Panc1 (cell line): ENCODE measurements around the gene LPP.

Source experiments
- POLR2AphosphoS5 ChIP-seq: IDR thresholded peaks from 2 replicates; pipeline ENCODE4 v1.6.1; 2012; ENCODE audit warnings: mild to moderate bottlenecking, low read depth, low read length, moderate library complexity
- SIN3A ChIP-seq: IDR thresholded peaks from 2 replicates; pipeline ENCODE4 v1.6.1; 2012; ENCODE audit warnings: low read depth, mild to moderate bottlenecking, low read length, moderate library complexity, borderline replicate concordance; ENCODE audit not compliant: insufficient read depth
- TCF7L2 ChIP-seq: IDR thresholded peaks from 2 replicates; pipeline ENCODE4 v1.6.1; 2011; ENCODE audit warnings: mild to moderate bottlenecking, low read depth, low read length, inconsistent platforms
- TF ChIP-seq, protein P1 (sequence below): fragments of 450-650 bp; IDR thresholded peaks from 2 replicates; pipeline ENCODE4 v1.5.1; 2017; ENCODE audit warnings: mild to moderate bottlenecking
- TF ChIP-seq, protein P2 (sequence below), 2 experiments: IDR thresholded peaks; 2 replicates each; pipeline ENCODE4 v1.6.1; 2011 to 2012; ENCODE audit warnings: low read depth in 2 of 2, control low read depth in 1 of 2, low read length in 1 of 2, mild to moderate bottlenecking in 1 of 2, moderate library complexity in 1 of 2; ENCODE audit not compliant: insufficient read depth in 1 of 2

DNA sequence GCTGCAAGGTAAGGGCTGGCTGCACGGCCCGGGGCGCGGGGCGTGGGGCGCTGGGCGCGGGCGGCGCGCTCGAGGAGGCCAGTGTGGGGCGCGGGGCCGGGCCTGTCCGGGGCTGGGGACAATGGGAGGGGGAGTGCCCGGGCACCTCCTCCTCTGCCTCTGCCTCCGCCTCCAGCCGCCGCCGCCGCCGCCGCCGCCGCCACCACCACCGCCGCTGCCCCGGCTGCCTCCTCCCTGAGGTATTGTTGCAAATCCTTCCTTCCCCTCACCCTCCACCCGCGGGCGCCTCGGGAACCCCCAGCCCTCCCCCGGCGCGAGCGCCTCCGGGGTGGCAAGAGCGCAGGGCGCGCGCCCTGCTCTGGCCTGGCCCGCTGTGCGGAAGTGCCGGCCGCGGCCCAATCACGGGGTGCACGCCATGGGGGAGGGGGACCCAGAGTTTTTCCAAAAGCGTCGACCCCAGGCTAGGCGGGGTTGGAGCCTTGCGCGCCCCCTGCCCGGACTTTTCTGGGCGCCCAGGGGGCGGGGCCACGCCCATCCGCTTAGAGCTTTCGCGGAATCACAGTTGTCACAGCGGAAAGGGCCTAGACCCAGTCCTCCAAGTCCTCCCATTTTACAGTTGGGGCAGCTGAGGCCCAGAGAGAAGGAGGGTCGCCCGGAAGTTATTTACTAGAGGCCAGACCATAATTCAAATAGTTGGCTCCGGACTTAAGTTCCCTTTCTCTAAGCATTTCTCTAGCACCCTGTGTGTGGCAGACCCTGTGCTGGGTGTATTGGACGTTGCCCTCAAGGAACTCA lies at the start of gene LPP:
- TF ChIP-seq, protein P1, sequence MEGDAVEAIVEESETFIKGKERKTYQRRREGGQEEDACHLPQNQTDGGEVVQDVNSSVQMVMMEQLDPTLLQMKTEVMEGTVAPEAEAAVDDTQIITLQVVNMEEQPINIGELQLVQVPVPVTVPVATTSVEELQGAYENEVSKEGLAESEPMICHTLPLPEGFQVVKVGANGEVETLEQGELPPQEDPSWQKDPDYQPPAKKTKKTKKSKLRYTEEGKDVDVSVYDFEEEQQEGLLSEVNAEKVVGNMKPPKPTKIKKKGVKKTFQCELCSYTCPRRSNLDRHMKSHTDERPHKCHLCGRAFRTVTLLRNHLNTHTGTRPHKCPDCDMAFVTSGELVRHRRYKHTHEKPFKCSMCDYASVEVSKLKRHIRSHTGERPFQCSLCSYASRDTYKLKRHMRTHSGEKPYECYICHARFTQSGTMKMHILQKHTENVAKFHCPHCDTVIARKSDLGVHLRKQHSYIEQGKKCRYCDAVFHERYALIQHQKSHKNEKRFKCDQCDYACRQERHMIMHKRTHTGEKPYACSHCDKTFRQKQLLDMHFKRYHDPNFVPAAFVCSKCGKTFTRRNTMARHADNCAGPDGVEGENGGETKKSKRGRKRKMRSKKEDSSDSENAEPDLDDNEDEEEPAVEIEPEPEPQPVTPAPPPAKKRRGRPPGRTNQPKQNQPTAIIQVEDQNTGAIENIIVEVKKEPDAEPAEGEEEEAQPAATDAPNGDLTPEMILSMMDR = no peak; the same call in 1 of the 2 replicates
- no peak; the same call in 1 of the 2 replicates for TF ChIP-seq SIN3A
- no peak for TF ChIP-seq TCF7L2
- TF ChIP-seq, protein P2, sequence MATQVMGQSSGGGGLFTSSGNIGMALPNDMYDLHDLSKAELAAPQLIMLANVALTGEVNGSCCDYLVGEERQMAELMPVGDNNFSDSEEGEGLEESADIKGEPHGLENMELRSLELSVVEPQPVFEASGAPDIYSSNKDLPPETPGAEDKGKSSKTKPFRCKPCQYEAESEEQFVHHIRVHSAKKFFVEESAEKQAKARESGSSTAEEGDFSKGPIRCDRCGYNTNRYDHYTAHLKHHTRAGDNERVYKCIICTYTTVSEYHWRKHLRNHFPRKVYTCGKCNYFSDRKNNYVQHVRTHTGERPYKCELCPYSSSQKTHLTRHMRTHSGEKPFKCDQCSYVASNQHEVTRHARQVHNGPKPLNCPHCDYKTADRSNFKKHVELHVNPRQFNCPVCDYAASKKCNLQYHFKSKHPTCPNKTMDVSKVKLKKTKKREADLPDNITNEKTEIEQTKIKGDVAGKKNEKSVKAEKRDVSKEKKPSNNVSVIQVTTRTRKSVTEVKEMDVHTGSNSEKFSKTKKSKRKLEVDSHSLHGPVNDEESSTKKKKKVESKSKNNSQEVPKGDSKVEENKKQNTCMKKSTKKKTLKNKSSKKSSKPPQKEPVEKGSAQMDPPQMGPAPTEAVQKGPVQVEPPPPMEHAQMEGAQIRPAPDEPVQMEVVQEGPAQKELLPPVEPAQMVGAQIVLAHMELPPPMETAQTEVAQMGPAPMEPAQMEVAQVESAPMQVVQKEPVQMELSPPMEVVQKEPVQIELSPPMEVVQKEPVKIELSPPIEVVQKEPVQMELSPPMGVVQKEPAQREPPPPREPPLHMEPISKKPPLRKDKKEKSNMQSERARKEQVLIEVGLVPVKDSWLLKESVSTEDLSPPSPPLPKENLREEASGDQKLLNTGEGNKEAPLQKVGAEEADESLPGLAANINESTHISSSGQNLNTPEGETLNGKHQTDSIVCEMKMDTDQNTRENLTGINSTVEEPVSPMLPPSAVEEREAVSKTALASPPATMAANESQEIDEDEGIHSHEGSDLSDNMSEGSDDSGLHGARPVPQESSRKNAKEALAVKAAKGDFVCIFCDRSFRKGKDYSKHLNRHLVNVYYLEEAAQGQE (IDR thresholded peaks at IDR 0.05; ENCODE audit: insufficient read depth in 1 of 2, low read depth in 2 of 2, low read length in 1 of 2) = no peak
- TF ChIP-seq POLR2AphosphoS5 = no peak; the same call in 1 of the 2 replicates
